ENCODE results near the gene ANKRD55.
"Not testable (repeated sequence)": the region's sequence is repeated elsewhere in the genome, so short reads cannot be mapped to it uniquely, and the experiment has no call there.

ANKRD55 gene

DNA sequence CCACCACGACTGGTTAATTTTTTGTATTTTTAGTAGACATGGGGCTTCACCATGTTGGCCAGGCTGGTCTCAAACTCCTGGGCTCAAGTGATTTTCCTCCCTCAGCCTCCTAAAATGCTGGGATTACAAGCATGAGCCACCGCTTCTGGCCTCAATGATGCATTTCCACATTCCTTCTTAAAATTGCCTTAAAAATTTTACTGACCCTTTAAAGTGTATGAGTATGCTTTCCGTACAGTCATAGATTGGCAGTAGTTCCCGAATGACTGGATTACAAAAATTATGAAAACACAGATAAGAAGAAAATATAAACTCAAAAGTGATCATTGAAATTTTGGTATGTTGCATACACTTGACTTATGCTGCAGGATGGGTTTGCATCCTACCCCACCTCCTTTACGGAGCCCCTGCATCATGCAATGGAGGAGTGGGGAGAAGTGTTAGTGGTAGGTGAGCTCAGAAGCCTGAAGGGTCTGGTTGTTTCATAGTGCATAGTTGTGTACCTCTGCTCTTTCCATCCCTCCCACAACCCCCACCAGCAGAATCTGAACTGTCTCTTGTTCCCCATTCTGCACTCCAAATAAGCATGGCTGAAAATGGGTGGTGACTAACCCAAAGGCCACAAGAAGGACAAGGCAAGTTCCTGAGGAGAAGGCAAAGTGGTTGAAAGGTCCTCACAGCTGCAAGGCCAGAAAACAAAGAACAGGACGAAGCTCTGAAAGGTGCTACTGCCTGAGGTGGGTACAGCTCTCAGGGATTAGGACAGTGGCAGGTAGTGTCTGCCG lies 26.8 kb downstream of the ANKRD55 start:
- no peak for DNase-seq

DNA sequence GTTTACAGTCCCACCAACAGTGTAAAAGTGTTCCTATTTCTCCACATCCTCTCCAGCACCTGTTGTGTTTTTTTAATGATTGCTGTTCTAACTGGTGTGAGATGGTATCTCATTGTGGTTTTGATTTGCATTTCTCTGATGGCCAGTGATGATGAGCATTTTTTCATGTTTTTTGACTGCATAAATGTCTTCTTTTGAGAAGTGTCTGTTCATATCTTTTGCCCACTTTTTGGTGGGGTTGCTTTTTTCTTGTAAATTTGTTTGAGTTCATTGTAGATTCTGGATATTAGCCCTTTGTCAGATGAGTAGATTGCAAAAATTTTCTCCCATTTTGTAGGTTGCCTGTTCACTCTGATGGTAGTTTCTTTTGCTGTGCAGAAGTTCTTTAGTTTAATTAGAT lies 29.2 kb downstream of the ANKRD55 start:
- DNase-seq = not testable (repeated sequence)

DNA sequence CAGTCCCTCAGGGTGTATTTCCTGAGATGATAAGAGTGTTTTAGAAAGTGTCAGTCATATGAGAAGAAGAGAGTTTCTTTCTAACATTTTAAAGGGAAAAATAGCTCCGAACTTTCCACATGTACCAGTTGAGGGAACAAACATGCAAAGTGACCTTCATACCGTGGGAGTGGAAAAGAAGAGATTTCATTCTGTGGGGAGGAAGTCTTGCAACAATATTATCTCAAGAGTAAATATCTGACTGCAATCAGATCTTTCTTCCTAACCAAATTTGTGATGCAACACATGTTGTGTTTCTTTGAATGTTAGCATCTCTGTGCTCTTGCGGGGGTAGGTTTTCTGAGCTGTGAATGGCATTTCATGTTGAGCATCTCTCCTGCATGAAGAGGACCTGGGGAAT lies 30.6 kb downstream of the ANKRD55 start:
- DNase-seq = no peak

DNA sequence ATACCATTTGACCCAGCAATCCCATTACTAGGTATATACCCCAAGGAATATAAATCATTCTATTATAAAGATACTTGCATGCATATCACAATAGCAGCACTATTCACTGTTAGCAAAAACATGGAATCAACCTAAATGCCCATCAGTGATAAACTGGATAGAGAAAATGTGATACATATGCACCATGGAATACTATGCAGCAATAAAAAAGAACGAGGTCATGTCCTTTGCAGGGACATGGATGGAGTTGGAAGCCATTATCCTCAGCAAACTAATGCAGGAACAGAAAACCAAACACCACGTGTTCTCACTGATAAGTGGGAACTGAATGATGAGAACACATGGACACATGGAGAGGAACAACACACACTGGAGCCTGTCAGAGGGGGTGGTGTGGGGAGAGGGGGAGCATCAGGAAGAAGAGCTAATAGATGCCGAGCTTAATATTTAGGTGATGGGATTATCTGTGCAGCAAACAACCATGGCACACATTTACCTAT lies 31.3 kb downstream of the ANKRD55 start:
- not testable (repeated sequence) for DNase-seq

DNA sequence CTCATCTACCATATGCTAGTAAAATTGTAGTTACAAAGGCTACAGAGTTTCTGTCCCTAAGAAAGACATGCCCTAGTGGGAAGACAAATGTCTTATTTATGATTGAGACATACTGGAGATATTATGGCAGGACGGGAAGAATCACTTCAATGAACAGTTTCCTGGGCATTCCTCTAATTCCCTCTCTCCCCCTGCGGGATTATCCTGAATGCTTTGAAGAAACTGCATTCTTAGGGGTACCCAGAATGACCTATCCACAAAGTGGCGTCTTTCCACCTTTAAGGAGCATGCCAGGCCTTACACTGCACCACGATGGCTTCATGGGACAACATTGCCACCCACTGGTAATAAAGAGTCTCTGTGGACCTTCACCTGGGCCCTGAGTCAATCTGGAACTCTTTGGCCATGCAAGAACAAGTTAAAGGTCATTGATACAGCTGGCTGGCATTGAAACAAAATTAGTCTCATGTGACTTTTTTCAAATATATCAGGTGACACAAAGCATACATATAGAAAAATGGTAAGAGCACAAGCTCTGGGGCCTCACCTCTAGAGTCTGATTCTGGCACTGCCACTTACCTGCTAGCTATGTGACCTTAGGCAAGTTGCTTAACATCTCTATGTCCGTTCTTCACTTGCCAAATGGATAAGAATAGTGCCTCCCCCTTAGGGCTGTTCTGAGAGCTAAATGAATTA lies 32.0 kb downstream of the ANKRD55 start:
- DNase-seq = peak; percentile 72

DNA sequence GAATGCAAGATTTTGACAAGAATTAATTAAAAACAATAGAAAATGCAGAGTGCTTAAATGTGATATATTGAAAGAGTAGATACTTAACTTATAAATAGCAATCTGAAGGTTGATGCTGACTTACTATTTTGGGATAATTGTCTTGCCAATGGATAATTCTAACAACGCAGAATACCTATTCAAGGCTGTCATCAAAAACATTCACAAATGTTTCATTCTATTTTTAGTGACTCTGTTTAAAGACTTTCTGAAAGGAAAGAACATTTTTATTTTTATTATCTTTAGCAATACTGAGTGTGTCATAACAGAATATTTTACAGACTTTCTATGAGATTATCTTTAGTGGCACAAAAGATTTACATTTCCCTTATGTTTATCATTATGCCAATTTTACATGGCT lies 38.1 kb downstream of the ANKRD55 start:
- no peak for DNase-seq

DNA sequence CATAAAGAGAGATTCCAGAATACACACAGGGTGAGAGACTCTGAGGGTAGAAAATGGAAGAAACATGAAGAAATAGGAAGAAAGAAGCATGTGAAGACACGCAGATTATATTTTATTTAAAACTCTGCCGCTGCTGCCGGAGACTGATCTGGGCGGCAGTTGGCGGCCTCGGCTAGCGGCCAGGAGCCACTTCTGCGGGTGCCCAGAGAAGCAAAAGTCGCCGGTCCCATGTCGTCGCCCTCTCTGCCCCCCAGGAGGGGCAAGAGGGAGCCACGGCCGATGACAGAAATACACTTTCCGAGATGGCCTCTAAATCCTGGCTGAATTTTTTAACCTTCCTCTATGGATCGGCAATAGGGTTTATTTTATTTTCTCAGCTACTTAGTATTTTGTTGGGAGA lies 40.9 kb downstream of the ANKRD55 start:
- no peak for DNase-seq

DNA sequence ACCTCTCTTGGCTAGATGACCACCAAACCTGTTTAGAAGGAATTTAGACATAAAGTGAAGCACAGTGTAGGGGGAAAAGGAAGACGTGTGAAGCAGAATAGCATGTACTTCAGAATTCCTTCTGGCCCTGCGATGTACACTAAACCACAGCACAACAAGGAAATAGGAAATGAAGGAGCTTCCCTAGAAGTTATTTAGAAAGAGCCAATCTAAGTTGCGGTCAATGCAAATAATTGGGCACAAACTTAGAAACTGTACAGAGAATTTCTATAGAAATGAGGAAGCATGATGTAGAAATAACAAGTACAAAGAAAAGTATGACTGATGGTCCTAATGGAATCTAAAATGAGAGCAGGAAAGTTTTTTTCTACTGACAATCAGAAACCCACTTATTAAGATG lies 41.5 kb downstream of the ANKRD55 start:
- DNase-seq = no peak

DNA sequence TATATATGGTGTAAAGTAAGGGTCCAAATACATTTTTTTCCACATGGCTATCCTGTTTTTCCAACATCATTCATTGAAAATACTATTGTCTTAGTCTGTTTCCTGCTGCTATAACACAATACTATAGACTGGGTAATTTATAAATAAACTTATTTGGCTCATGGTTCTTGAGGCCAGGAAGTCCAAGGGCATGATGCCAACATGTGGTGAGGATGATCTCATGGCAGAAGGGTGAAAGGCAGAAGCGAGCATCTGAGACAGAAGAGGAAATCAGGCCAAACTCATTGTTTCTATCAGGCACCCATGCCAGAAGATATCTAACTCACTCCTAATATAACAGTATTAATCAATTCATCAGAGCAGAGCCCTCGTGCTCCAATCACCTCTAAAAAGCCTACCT lies 42.6 kb downstream of the ANKRD55 start:
- DNase-seq = no peak

DNA sequence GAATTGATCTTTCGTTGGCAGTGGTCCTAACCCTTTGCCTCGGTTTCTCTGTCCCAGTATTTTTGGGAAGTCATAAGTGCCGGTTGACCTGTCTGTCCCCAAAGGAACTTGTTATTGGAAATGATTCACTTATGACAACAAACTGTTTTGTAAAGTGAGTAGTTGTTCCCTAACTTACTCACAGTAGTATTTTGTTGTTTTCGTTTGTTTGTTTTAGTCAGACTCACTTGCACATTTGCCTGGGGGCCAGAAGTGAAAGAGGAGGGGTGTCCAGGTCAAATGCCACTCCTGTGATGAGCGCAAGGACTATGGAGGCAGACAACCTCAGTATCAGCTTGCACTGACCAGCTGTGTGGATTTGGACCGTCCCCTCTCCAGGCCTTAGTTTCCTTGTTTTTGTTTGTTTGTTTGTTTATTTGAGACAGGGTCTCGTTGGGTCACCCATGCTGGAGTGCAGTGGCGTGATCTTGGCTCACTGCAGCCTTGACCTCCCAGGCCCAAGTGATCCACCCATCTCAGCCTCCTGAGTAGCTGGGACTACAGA lies 47.3 kb downstream of the ANKRD55 start:
- DNase-seq = no peak

DNA sequence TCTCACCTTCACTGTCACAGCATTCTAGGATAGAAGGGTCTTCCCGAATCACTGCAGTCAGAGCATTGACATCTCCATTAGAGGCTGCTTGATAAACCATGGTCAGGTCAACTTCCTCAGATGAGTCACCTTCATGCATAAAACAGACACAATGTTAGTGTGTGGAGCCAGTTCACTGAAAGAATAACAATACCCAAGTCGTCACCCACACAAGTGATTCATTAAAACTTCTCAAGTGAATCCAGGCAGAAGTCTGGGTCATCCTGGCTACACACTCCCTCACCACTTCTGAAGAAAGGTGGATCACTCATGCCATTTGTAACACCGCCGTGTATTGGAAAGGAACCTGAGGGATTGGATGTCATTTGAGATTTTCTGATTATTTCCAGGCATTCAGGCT lies 49.6 kb downstream of the ANKRD55 start:
- DNase-seq = no peak

DNA sequence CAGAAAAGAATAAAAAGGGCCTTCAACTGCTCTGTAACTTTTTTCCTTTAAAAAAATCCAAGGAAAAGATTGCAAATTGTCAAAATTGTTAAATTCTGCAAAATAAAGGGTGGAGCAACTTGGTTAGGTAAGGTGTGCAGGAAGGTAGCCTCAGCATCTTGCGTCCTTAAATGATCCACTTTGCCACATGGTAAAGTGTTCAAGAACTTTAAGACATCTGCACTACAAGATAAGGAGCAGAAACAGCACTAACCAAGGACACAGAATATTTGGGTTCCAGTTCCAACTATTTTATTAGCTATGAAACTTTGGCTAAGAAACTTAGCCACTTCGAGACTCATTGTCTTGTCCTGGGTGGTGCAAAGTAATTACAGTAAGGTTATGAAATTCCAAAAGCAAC lies 53.7 kb downstream of the ANKRD55 start:
- DNase-seq = no peak

DNA sequence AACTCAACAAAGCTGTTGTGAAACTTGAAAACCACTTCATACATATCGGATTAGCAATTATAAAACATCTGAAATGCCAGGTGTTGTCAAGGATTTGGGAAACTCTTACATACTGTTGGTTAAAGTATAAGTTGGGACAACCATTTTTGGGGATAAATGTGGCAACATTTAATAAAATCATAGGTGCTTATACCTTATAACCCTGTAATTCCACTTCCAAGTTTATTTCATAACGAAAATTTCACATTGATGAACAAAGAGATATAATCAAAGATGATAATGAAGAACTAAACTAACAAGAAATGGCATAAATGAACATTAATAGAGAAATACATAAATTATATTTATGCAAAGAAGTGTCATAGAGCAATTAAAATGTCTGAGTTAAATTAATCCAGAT lies 54.3 kb downstream of the ANKRD55 start:
- DNase-seq = no peak

DNA sequence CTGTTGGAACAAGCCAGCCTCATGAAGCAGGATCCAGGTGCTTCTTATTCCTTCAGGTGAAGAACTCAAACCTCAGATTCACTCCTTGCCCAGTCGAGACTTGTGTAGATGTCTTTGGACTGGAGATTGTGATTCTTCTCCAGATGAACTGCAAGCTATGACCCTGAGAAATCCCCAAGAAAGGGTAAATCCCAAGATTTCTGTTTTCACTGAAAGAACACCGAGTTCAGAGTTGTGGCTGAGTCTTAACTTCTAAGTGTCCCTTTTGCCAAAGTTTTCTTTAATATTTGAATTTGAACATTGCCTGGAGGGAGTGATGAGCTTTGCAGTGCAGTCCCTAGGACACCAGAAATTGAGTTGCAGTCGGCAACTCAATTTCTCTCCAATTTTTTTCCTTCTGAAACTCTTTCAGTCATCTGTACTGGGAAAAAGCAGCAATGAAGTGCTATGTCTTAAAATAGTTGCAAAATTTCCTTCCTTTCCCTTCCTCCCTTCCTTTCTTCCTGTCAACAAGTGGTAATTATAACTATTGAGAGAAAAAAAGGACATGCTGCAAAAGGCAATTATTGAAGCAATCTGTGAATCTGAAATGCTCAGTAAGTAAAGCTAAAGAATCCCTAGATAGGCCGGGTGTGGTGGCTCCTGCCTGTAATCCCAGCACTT lies 56.1 kb downstream of the ANKRD55 start:
- DNase-seq = no peak

DNA sequence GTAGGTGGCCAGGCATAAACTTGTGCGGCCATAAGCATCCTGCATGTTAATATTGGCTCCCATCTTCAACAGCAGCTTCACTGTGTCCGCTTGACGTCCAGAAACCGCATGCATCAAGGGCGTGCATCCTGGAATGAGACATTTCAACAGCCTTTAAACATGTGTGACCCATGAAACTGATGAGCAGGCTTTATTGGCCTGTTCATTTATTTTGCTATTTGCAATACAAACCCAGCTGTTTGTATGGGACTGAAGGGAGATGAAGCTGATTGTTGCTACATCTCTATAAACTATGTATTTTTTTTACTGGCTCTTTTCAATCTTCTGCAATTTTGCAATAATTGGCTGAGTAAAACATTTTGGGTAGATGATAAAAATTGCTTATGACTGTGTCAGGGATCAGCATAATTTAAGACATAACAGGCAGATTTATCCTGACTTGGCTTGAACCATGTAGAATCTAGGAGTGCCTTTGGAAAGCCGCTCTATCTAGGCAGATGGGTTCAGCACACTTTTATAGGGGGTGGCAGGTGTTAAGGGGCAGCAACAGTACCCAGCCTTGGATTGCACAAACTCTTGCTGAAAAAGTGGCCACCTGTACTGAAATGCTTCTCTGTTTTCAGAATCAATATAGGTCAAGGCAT lies 56.9 kb downstream of the ANKRD55 start:
- DNase-seq = no peak

DNA sequence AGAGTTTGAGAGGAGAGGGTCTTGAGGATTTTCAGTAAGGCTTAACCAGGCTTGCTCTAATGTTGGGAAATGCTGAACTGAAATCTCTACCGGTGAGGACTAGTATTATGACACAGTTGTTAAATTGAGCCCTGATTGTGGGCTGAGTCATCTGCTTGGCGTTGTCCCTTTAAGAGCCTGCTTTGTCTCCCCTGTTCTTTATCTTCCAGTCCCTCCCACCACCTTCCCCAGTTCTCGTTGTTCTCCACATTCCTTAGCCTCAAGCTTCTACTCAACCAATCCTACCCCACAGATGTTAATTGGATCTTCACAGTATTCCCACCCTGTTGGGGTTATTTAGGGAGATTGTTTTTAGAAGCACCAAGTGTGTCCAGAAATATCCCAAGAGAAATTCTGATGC lies 57.6 kb downstream of the ANKRD55 start:
- DNase-seq = no peak

DNA sequence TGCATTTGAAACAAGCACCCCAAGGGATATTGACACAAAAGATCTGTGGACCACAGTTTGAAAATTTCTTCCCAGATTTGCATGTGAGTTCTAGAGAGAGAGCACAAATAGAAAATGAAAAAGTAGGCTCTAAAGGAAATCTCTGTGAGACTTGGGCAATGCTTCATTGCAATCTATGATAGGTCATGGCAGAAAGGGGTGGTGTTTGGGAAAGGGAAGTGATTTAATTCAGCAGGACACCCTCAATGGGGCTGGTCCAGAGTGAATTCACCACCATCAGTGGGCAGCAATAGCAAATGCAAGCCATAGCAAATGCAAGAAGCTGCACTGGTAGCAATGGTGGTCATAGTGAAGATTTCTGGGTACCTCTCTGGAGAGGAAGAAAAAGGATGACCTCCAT lies 58.1 kb downstream of the ANKRD55 start:
- DNase-seq = no peak

DNA sequence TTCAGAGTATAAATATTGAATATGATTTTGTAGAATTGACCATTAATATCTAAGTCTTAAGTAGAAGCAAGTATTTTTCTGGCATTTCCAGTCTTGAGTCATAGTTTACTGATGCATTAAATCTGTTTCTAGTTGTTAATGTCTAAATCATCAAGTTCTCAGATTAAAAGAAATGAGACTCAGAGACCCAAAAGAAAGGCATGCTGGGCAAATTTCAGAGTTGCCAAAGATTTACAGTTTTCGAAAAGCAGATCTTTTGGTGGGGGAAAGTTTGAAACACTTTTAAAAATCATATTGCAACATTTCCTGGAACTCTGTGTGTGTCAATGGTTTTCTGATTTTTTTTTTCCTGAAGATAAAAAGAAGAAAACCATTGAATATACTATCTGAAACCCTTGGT lies 60.9 kb downstream of the ANKRD55 start:
- DNase-seq = no peak

DNA sequence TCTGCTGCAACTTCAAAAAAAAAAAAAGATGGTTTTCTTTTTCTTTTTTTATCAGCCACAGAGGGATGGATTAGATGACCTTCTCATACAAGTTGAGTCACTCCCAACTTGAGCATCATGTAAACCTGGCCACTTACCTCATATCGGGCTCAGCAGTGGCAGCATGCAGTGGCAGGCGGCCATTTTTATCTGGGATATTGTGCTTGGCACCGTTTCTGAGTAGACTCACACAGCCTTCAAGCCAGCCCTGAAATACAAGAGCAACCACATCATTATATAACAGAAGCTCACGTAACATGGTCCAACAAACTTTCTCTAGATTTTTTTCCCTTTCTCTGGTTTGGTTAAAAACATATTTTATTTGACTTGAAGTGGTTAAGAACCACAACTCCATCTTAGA lies 62.6 kb downstream of the ANKRD55 start:
- no peak for DNase-seq

DNA sequence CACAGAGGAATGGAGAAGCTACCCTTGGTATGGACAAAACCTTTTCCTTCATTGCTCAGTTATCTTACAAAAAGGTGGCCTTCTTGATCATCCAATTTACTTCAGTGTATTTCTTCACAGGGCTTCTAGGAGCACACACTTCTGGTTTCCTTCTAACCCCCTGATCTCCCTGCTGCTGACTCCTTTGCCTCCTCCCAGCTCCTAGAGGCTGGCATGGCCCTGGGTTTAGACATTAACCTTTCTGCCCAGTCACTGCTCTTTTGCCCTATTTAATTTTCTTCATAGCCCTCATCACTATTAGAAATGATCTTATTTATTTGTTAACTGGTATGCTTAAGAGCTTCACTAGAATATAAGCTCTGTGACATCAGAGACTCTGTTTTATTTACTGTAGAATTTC lies 63.2 kb downstream of the ANKRD55 start:
- no peak for DNase-seq

DNA sequence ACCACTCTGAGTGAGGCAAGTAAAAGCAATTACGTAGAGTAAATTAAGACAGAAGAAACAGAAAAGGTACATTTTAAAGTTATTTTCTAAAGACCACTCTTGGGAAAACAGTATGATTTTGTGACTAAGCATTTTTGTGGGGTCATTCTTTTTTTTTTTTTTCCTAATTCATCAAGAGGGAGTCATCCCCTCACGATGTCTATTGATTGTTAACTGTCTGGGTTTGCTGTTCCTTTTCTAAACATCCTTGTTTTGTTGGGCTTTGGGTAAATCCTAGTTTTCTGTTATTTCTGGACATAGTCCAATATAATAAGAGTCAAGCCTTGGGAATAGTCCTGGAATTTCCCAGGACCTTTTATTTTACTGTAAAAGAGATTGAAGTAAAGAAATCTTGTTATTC lies 63.8 kb downstream of the ANKRD55 start:
- no peak for DNase-seq

DNA sequence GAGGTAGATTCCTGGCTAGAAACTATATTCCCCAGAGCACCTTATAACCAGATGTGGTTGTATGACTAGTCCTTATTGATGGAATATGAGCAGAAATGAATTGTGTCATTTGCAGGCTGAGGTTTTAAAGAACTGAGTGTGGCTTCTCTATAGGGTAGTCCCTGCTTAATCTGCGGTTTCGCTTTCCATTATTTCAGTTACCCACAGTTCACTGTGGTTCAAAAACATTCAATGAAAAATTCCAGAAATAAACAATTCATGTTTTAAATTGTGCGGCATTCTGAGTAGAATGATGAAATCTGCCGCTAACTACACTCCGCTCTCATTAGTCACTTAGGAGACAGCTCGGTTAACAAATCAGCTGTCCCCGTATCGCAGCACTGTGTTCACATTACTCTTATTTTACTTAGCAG lies 65.1 kb downstream of the ANKRD55 start:
- peak; percentile 60 for DNase-seq

DNA sequence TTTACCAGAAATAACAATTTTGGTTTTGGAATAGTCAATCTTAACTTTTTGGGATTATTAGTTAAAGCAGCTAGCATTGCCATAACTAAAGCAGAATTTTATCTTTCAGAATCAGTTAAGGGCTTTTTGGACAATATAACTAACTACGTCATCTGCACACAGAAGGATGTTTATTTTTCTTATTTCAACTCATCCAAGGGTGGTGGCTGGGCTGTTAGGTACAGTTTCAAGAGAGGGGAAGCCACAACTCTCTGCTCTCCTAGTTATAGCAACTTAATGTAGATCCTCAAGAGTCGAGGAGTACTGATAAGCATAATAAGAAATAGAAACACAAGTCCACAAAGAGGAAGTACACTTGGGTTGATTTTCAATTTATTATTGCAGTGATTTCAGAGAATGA lies 65.6 kb downstream of the ANKRD55 start:
- no peak for DNase-seq
